Gastrocnemius medialis (tissue), 4 donors: ENCODE measurements around the gene CIDEC.
"Not testable (repeated sequence)": the region's sequence is repeated elsewhere in the genome, so short reads cannot be mapped to it uniquely, and the experiment has no call there.

ENCODE experiments used
- POLR2A ChIP-seq, 2 donors: fragments of 450-650 bp; IDR thresholded peaks; one replicate each; pipeline ENCODE4 v1.6.1; 2017; ENCODE audit warnings: antibody characterized with exemption in 2 of 2, mild to moderate bottlenecking in 2 of 2, moderate library complexity in 2 of 2
- TF ChIP-seq, protein P1 (sequence below), 5 experiments: fragments of 450-650 bp in 3 of 5; fragments of 200-600 bp in 2 of 5; sonication (generic) in 2 of 5; IDR thresholded peaks in 4 of 5; conservative IDR thresholded peaks in 1 of 5; 1 replicate in 4 of 5; 2 replicates in 1 of 5; pipeline ENCODE4 v1.5.1; 2016 to 2019; ENCODE audit warnings: antibody characterized with exemption in 5 of 5, mild to moderate bottlenecking in 3 of 5, moderate library complexity in 3 of 5

DNA sequence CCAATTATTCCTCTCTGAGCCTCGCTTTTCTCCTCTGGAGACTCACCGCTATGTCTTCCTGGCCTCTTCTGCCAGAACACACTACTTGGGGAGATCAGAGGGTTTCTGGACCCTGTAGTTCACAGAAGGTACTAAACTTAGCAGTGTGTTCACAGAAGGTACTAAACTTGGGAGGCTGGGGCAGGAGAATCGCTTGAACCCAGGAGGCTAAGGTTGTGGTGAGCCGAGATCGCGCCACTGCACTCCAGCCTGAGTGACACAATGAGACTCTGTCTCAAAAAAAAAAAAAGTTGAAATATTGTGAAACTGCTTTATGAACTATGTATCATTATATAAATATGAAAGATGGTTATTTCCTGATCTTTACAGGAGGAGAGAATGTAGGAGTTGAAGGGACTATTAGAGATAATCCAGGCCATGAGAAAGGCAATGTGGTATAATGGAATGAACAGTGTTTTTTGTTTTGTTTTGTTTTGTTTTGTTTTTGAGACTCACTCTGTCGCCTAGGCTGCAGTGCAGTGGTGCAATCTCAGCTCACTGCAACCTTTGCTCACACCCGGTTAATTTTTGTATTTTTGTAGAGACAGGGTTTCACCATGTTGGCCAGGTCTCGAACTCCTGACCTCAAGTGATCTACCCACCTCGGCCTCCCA is 16.8 kb upstream of the CIDEC start:
- TF ChIP-seq, protein P1, sequence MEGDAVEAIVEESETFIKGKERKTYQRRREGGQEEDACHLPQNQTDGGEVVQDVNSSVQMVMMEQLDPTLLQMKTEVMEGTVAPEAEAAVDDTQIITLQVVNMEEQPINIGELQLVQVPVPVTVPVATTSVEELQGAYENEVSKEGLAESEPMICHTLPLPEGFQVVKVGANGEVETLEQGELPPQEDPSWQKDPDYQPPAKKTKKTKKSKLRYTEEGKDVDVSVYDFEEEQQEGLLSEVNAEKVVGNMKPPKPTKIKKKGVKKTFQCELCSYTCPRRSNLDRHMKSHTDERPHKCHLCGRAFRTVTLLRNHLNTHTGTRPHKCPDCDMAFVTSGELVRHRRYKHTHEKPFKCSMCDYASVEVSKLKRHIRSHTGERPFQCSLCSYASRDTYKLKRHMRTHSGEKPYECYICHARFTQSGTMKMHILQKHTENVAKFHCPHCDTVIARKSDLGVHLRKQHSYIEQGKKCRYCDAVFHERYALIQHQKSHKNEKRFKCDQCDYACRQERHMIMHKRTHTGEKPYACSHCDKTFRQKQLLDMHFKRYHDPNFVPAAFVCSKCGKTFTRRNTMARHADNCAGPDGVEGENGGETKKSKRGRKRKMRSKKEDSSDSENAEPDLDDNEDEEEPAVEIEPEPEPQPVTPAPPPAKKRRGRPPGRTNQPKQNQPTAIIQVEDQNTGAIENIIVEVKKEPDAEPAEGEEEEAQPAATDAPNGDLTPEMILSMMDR (IDR thresholded peaks at IDR 0.05 in 4 of 5, conservative IDR thresholded peaks at IDR 0.05 in 1 of 5) = not testable (repeated sequence)
- not testable (repeated sequence) for TF ChIP-seq POLR2A (IDR thresholded peaks at IDR 0.05)
